ENCODE measurements around the gene MEIS1. TPM values are rescaled to one million over a fixed set of nuclear protein-coding genes. Genes with fewer than 3 reads are reported as not detected.

MEIS1 gene
- total and polyA plus RNA-seq, 2 donors (not counting 1 experiment from before 2014, with no cell fraction given) = 0.03 TPM; not detected in 1

DNA sequence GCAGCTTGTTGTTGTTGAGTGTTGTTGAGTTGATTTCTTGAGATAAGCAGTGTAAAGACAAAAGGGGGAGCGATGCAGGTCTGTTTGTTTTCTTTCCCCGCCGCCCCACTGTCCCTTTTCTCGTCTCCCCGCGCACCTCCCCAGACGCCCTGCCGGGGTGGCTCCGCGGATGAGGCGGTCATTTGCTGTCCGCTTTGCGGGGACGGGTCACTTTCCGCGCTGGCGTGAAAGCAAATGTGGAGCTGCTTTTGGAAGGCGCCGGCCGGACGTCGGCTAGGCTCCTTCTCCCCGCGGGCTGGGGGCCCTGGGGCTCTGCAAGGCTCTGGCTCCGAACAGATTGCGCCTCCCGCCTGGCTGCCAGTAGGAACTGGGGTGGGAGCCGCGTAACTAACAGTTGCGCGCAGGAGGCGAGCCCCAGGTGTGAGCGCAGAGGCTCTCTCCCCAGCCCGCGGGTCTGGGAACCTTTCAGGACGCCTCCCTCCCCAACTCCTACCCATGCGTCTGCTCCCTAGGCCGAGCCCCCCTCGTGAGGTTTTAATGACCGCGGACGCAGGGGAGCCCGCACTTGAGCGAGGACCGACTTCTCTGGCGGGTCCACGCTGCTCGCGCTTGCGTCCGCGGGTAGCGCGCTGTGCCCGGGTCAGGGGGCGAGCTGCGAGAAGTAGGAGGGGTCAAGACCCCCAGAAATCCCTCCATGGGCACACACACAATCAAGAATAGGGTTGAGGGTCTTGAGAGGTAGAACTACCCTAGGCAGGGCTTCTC lies 146.6 kb downstream of the MEIS1 start:
- peaks cover 44% of the 10 kb centered on the region for H3K27me3 Mint-ChIP-seq
- H3K9me3 ChIP-seq (ENCODE audit: control extremely low read depth in 1 of 3, control insufficient read depth in 2 of 3, insufficient read depth in 1 of 3, low read length in 2 of 3) = peaks cover 0 to 39% (median 0%) of the 10 kb centered on the region in 3 donors
- no peak overlapping the region for H3K4me2 ChIP-seq (replicated peaks; ENCODE audit: low read depth, low read length, poor library complexity, severe bottlenecking)
- no peaks in the 10 kb centered on the region for H4K20me1 ChIP-seq (ENCODE audit: control insufficient read depth, insufficient read depth, low read length, poor library complexity, severe bottlenecking)
- peaks cover 0 to 64% (median 59%) of the 10 kb centered on the region in 4 experiments for H3K27me3 ChIP-seq (replicated peaks in 1 of 4; ENCODE audit: control extremely low read depth in 1 of 4, control insufficient read depth in 3 of 4, insufficient read depth in 4 of 4, low read length in 3 of 4)
- H3K4me1 Mint-ChIP-seq = peaks cover 9% of the 10 kb centered on the region
- H3K27ac Mint-ChIP-seq = no peak overlapping the region
- no peaks in the 10 kb centered on the region for H3K36me3 ChIP-seq (replicated peaks in 1 of 2; ENCODE audit: control extremely low read depth in 1 of 2, control insufficient read depth in 1 of 2, extremely low read depth in 1 of 2, insufficient read depth in 2 of 2, low read length in 1 of 2)
- no peak for TF ChIP-seq EZH2 (IDR thresholded peaks at IDR 0.05; ENCODE audit: borderline replicate concordance, insufficient read depth, low read depth, low read length, poor library complexity, severe bottlenecking)
- TF ChIP-seq, protein P1, sequence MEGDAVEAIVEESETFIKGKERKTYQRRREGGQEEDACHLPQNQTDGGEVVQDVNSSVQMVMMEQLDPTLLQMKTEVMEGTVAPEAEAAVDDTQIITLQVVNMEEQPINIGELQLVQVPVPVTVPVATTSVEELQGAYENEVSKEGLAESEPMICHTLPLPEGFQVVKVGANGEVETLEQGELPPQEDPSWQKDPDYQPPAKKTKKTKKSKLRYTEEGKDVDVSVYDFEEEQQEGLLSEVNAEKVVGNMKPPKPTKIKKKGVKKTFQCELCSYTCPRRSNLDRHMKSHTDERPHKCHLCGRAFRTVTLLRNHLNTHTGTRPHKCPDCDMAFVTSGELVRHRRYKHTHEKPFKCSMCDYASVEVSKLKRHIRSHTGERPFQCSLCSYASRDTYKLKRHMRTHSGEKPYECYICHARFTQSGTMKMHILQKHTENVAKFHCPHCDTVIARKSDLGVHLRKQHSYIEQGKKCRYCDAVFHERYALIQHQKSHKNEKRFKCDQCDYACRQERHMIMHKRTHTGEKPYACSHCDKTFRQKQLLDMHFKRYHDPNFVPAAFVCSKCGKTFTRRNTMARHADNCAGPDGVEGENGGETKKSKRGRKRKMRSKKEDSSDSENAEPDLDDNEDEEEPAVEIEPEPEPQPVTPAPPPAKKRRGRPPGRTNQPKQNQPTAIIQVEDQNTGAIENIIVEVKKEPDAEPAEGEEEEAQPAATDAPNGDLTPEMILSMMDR (IDR thresholded peaks at IDR 0.05) = no peak
- no peak overlapping the region for H3K4me3 Mint-ChIP-seq
- CTCF ChIA-PET = no interaction called here
- H2AFZ ChIP-seq (ENCODE audit: insufficient read depth, low read depth, low read length, poor library complexity, severe bottlenecking) = no peak overlapping the region
- H3K9me3 Mint-ChIP-seq (ENCODE audit: insufficient read depth) = no peaks in the 10 kb centered on the region
- POLR2A ChIA-PET = no interaction called here
- no peak overlapping the region for H3K4me3 ChIP-seq (ENCODE audit: control extremely low read depth in 1 of 5, extremely low read depth in 1 of 5, insufficient read depth in 1 of 5, low read depth in 2 of 5, low read length in 4 of 5)
- no peak overlapping the region for H3K9ac ChIP-seq (ENCODE audit: low read length)
- no peaks in the 10 kb centered on the region for H3K79me2 ChIP-seq (ENCODE audit: control insufficient read depth, insufficient read depth, low read length)
- DNase-seq = peak; percentile 11
- no peak overlapping the region for H3K27ac ChIP-seq (ENCODE audit: low read length in 2 of 2)
- intact Hi-C loops (cut with micrococcal nuclease) = no loop called here
- ATAC-seq (ENCODE audit: low read depth) = no peak
- WGBS (ENCODE audit: insufficient coverage) = 2% methylated on average over 41 of the region's 57 CpGs
- H3K4me1 ChIP-seq (ENCODE audit: control insufficient read depth in 2 of 2, insufficient read depth in 2 of 2, low read length in 2 of 2) = peaks cover 24 to 39% of the 10 kb centered on the region in 2 donors

Data from B cell (primary cell).